Fibroblast of pulmonary artery (primary cell): ENCODE data around the gene SLC43A3.

Experiments used
- DNase-seq: peaks from one replicate; pipeline ENCODE4 v3.0.0-alpha.2; 2010; ENCODE audit warnings: low read depth
- H3K4me3 ChIP-seq: replicated peaks from 2 replicates; pipeline ENCODE4 v1.5.1; 2011; ENCODE audit warnings: low read depth, mild to moderate bottlenecking, control low read depth, low read length, moderate library complexity
- CTCF ChIP-seq: IDR thresholded peaks from 2 replicates; pipeline ENCODE4 v1.5.1; 2011; ENCODE audit warnings: mild to moderate bottlenecking, control low read depth, low read length, inconsistent platforms; ENCODE audit errors: missing control alignments

Gene SLC43A3

GRCh38 chr11:57392066-57392762, 34.7 kb downstream of the SLC43A3 start:
- no peak for DNase-seq
- TF ChIP-seq CTCF = no peak
- H3K4me3 ChIP-seq = no peak overlapping the region

GRCh38 chr11:57391539-57391938, 35.4 kb downstream of the SLC43A3 start:
- no peak overlapping the region for H3K4me3 ChIP-seq
- no peak for TF ChIP-seq CTCF
- no peak for DNase-seq

GRCh38 chr11:57391111-57391510, 35.8 kb downstream of the SLC43A3 start:
- no peak for DNase-seq
- H3K4me3 ChIP-seq = no peak overlapping the region
- TF ChIP-seq CTCF = no peak

GRCh38 chr11:57390535-57390934, 36.4 kb downstream of the SLC43A3 start, which contains the start of gene PRG2:
Gene PRG2, minus strand, starts transcription at chr11:57390650. Its CDS starts 706 bp downstream, at chr11:57389944.
- no peak within 1 kb of the TSS for H3K4me3 ChIP-seq
- no peak for DNase-seq
- no peak for TF ChIP-seq CTCF

- TF ChIP-seq CTCF = peak; percentile 15
These were observed 39.5 kb downstream of the SLC43A3 start for GRCh38 chr11:57387289-57388030.

GRCh38 chr11:57386178-57386940, 40.6 kb downstream of the SLC43A3 start:
- no peak for DNase-seq
- H3K4me3 ChIP-seq = no peak overlapping the region
- no peak for TF ChIP-seq CTCF

More at GRCh38 chr11:57387289-57388030, 39.5 kb downstream of the SLC43A3 start:
- H3K4me3 ChIP-seq = no peak overlapping the region
- DNase-seq = peak; percentile 48
